KOPT-K1 (cell line): Measurements from ENCODE around the gene RFESD.

Experiments used
- H3K27ac ChIP-seq: fragments of 200-600 bp; sonication (generic); 2 replicates; pipeline ENCODE4 v1.5.1; 2016; ENCODE audit warnings: antibody characterized with exemption, mild to moderate bottlenecking, low read depth, low read length; ENCODE audit not compliant: poor library complexity, severe bottlenecking
- H3K36me3 ChIP-seq: fragments of 200-600 bp; sonication (generic); 2 replicates; pipeline ENCODE4 v1.5.1; 2017; ENCODE audit warnings: antibody characterized with exemption, mild to moderate bottlenecking, low read length, moderate library complexity; ENCODE audit not compliant: insufficient read depth
- H3K9me3 ChIP-seq: fragments of 200-600 bp; sonication (generic); 2 replicates; pipeline ENCODE4 v1.5.1; 2017; ENCODE audit warnings: antibody characterized with exemption, low read length, mild to moderate bottlenecking; ENCODE audit not compliant: insufficient read depth, poor library complexity, severe bottlenecking

Gene RFESD

GRCh38 chr5:95667678-95668077 is 21.1 kb downstream of the RFESD start:
- Histone ChIP-seq H3K9me3 (no peaks in the 10 kb centered on the region), H3K27ac (no peak overlapping the region), H3K36me3 (no peaks in the 10 kb centered on the region)

- no peaks in the 10 kb centered on the region for H3K9me3 ChIP-seq
- H3K36me3 ChIP-seq: no peaks in the 10 kb centered on the region
- H3K27ac ChIP-seq: no peak overlapping the region
Observed at GRCh38 chr5:95668216-95668615, 21.6 kb downstream of the RFESD start.

GRCh38 chr5:95668728-95669127 is 22.2 kb downstream of the RFESD start:
- no peaks in the 10 kb centered on the region for H3K9me3 ChIP-seq

GRCh38 chr5:95669540-95669939 is 23.0 kb downstream of the RFESD start:
- Histone ChIP-seq H3K27ac (no peak overlapping the region), H3K9me3 (no peaks in the 10 kb centered on the region), H3K36me3 (no peaks in the 10 kb centered on the region)

More at GRCh38 chr5:95668728-95669127, 22.2 kb downstream of the RFESD start:
- Histone ChIP-seq H3K36me3 (no peaks in the 10 kb centered on the region), H3K27ac (no peak overlapping the region)

- H3K36me3 ChIP-seq: no peaks in the 10 kb centered on the region
- no peak overlapping the region for H3K27ac ChIP-seq
Observed at GRCh38 chr5:95669985-95670384, 23.4 kb downstream of the RFESD start.

GRCh38 chr5:95670568-95670967 is 24.0 kb downstream of the RFESD start:
- Histone ChIP-seq H3K9me3 (no peaks in the 10 kb centered on the region), H3K36me3 (no peaks in the 10 kb centered on the region), H3K27ac (no peak overlapping the region)

More at GRCh38 chr5:95669985-95670384, 23.4 kb downstream of the RFESD start:
- no peaks in the 10 kb centered on the region for H3K9me3 ChIP-seq

GRCh38 chr5:95671826-95672225 is 25.2 kb downstream of the RFESD start:
- H3K27ac ChIP-seq: no peak overlapping the region
- H3K9me3 ChIP-seq: no peaks in the 10 kb centered on the region
- no peaks in the 10 kb centered on the region for H3K36me3 ChIP-seq

GRCh38 chr5:95672641-95673040 is 26.1 kb downstream of the RFESD start:
- H3K36me3 ChIP-seq: no peaks in the 10 kb centered on the region
- H3K27ac ChIP-seq: no peak overlapping the region
- no peaks in the 10 kb centered on the region for H3K9me3 ChIP-seq

GRCh38 chr5:95673081-95673480 is 26.5 kb downstream of the RFESD start:
- H3K9me3 ChIP-seq: no peaks in the 10 kb centered on the region

GRCh38 chr5:95682891-95683290 is 36.3 kb downstream of the RFESD start, which contains the start of gene SPATA9:
SPATA9 (minus strand) TSS chr5:95682991; CDS start chr5:95682854, 137 bp downstream.
- H3K36me3 ChIP-seq: no peaks in the 10 kb centered on the region

More at GRCh38 chr5:95673081-95673480, 26.5 kb downstream of the RFESD start:
- H3K27ac ChIP-seq: no peak overlapping the region
- no peaks in the 10 kb centered on the region for H3K36me3 ChIP-seq

GRCh38 chr5:95684361-95684760 is 37.8 kb downstream of the RFESD start:
- Histone ChIP-seq H3K27ac (no peak overlapping the region), H3K36me3 (no peaks in the 10 kb centered on the region), H3K9me3 (no peaks in the 10 kb centered on the region)

More at GRCh38 chr5:95682891-95683290, 36.3 kb downstream of the RFESD start, which contains the start of gene SPATA9:
- Histone ChIP-seq H3K27ac (no peak within 1 kb of the TSS), H3K9me3 (no peaks in the 10 kb centered on the region)

- Histone ChIP-seq H3K27ac (no peak overlapping the region), H3K36me3 (no peaks in the 10 kb centered on the region), H3K9me3 (no peaks in the 10 kb centered on the region)
Observed at GRCh38 chr5:95686651-95687050, 40.1 kb downstream of the RFESD start.

GRCh38 chr5:95689680-95690079 is 43.1 kb downstream of the RFESD start:
- Histone ChIP-seq H3K36me3 (no peaks in the 10 kb centered on the region), H3K27ac (no peak overlapping the region), H3K9me3 (no peaks in the 10 kb centered on the region)

GRCh38 chr5:95690333-95690732 is 43.8 kb downstream of the RFESD start:
- Histone ChIP-seq H3K27ac (no peak overlapping the region), H3K9me3 (no peaks in the 10 kb centered on the region), H3K36me3 (no peaks in the 10 kb centered on the region)

- H3K27ac ChIP-seq: no peak overlapping the region
- H3K36me3 ChIP-seq: no peaks in the 10 kb centered on the region
- H3K9me3 ChIP-seq: no peaks in the 10 kb centered on the region
Observed at GRCh38 chr5:95697781-95698681, 51.5 kb downstream of the RFESD start.

- Histone ChIP-seq H3K27ac (no peak overlapping the region), H3K9me3 (no peaks in the 10 kb centered on the region), H3K36me3 (no peaks in the 10 kb centered on the region)
Observed at GRCh38 chr5:95699337-95699736, 52.8 kb downstream of the RFESD start.
